ENCODE results near the gene MYH10.

The MYH10 gene

DNA sequence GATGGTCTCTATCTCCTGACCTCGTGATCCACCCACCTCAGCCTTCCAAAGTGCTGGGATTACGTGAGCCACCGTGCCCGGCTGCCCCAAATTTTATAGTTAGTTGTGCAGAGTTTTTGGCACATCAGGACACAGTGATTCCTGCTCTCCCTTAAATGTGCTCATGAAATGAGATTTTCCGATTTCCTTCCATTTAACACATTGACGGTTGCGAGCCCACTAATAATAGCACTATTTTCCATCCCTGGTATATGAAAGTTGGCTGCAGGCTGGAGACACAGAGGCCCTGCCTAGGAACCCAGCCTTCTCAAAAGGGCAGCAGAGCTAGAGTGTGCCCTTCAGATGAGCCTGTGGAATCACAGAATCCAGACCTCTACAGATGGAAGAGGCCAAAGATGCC, 17.4 kb upstream of the MYH10 start:
- no peak for DNase-seq

DNA sequence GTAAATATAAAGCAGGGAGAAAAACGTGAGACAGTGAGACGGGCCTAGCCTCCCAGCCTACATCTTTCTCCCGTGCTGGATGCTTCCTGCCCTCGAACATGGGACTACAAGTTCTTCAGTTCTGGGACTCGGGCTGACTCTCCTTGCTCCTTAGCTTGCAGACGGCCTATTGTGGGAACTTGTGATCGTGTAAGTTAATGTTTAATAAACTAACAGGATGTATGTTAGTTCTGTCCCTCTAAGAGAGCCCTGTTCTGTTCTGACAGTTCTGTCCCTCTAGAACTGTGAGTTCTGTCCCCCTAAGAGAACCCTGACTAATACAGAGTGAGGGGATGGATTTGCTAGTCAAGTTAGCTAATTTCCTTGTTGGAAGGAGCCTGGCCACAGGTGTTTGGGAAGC, 16.7 kb upstream of the MYH10 start:
- DNase-seq, result no peak

DNA sequence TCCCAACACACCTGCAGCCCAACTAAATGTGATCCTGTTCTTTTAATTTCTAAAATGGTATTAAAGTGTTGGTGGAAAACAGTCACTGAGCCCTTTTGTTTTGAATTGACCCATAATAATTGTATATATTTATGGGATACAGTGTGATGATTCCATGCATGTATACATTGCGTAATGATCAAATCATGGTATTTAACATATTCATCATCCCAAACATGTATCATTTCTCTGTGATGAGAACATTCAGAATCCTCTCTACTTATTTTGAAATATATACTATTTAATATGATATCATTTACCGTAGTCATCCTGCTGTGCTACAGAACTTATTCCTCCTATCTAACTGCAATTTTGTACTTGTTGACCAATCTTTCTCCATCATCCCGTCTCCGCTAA, 14.0 kb upstream of the MYH10 start:
- no peak for DNase-seq

DNA sequence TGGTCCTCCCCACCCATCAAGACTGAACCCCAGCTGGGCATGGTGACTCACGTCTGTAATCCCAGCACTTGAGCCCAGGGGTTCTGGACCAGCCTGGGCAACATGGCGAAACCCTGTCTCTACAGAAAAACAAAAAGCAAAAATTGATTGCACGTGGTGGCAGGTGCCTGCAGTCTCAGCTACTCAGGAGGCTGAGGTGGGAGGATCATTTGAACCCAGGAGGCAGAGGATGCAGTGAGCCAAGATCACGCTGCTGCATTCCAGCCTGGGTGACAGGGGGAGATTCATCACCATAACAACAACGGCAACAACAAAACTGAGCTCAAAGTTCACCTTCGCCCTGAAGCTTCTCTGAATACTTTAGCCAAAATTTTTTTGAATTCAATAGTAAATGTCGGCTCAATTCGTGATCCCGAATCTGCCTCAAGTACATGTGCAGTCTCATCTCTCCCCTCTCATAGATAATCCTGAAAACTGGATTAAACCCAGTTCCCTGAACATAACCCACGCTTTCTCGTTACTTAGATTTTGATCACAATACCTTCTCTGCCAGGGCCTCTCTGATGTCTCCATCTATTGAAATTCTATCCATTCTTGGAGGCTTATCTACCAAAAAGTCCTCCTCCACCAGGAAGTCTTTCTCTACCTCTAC, 13.5 kb upstream of the MYH10 start:
- no peak for DNase-seq

DNA sequence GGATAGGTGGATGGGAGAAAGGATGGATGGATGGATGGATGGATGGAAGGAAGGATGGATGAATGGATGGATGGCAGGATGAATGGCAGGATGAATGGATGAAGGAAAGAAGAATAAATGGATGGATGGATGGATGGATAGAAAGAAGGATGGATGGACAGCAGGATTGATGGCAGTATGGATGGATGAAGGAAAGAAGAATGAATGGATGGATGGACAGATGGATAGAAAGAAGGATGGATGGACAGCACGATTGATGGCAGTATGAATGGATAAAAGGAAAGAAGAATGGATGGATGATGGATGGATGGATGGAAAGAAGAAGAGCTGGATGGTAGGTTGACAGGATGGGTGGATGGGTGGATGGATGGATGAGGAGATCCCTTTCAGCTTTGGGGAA, 9.2 kb upstream of the MYH10 start:
- DNase-seq, result no peak

- DNase-seq, result no peak
Measured at GRCh38 chr17:8632061-8632460, 1.5 kb upstream of the MYH10 start.

GRCh38 chr17:8631554-8631877, 991 bp upstream of the MYH10 start:
- no peak for DNase-seq

DNA sequence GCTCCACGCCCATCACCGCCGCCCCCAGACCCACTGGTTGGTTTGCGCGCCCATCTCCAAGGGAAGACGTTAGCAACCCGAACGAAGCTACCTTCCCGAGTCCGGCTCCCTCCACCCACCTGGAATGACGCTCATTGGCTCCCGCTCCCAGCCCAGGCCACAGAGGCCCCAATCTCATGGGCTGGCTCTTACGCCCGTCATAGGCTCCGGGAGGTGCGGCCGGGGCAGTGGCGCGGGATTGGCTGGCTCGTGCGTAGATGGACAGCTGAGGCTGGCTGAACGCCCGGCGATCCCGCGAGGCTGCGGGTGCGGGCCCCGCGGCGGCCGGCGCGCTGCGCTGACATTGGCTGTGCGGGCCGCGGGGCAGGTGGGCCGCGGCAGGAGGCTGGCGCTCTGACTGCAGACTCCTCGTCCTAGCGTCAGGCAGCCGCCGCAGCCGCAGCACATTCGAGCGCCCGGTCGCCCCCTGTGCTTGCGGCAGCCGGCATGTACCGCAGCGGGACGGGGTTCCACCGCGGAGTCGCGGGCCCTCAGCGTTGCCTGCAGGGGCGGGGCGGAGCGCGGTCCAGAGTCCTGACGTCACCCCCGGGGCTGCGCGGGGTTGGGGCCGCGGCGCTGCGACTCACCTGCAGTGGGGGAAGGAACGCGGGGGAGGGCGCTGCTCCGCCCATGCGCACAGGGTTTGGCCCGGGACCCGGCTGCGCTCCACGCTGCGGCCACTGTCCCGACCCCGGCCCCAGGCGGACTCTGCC, 453 bp upstream of the MYH10 start:
- peak; percentile 96 for DNase-seq

DNA sequence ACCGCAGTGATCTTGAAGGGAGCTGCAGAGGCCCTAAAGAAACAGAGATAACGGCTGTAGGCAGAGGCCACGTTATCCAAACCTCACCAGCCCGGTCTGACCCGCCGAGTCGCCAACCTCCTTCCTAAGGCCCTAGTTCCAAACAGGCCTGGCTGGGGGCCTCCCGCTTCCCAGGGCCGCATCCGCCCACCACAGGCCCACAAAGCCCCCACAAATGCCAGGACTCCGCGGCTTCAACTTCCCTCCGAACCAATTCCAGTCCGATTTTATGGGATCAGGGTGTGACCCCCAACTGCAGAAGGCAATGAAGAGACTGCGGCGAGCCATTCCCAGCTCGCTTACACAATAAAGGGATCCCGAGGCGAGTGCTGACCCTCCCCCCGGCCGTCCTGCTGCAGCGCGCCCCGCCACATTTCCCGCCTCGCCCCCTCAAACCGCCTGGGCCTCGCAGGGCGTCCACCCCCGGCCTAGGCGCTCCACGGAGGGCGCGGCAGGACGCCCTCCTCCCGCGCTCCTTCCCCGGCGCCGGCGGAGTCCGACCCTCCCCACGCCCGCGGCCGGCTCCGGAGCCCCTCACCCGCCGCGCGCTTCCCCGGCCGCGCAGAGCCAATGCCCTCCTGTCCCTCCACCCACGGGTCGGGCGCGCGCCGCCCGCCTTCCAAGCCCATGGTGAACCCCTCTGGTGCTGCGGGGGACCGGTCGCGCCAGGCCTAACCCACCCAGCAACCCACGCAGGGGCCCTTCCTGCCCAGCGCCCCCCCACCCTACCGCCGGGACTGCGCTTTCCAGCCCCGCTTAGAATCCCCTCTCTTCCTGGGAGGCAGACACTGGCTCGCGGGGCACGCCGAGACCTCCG, 926 bp downstream of the MYH10 start:
- DNase-seq, result no peak

DNA sequence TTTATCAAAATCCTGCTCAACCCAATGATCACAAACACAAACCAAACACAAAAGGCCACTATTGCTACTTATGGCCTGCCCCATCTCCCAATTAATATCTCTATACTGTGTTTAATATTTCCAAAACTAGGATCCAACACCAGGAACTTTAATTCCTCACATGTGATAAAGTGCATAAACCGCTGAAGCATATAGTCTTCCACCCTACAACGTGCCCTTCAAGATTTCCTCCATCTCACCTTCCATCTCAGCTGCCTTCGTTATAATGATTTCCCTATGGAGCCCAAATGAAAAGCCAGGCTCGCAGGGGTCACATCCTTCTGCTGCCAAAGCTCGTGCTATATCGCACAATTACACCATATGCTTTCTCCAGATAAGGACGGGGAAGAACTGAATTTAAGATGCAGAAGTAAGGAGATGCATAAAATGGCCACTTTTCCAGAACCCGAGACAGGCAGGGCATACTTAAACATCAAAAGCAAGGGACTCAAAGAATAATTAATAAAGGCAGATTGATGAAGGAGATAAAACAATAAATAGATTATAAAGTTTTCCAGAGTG, 1.8 kb downstream of the MYH10 start:
- DNase-seq, result no peak

- no peak for DNase-seq
Measured at GRCh38 chr17:8628172-8628571, 2.4 kb downstream of the MYH10 start.

DNA sequence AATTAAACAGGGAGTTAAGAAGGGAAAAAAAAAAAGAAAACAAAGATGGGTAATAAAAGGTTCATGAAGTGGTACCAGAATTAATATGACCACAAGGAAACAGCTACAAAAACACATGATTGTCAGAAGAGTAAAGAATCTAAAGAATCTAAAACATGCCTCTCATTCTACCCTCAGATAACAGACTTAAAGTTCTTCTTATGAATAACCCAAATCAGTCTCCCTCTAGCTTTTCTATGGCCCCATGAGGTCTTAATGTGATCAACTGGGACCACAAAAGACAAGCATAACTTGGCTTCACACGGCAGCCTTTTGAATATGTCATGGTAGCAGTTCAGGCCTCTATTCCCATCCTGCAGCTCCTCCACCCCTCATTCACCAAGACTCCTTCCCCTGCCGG, 6.9 kb downstream of the MYH10 start:
- DNase-seq, result no peak

DNA sequence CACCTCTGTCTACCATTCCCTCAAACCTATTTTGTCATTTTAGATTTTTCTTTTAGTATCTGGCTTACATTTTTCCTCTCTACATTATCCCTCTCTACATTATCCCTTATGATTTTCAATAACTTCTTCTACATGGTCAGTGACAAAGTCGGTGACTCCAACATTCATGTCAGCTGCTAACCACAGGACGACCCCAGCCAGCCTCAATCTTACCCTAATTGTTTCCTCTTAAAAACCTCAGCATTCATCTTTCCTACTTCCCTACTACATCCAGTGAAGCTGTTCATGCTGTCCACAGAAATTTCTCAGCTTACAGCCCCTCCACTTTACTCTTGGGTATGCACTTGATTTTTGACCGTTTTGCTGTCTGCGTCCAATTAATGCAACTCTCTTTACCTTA, 8.3 kb downstream of the MYH10 start:
- no peak for DNase-seq

DNA sequence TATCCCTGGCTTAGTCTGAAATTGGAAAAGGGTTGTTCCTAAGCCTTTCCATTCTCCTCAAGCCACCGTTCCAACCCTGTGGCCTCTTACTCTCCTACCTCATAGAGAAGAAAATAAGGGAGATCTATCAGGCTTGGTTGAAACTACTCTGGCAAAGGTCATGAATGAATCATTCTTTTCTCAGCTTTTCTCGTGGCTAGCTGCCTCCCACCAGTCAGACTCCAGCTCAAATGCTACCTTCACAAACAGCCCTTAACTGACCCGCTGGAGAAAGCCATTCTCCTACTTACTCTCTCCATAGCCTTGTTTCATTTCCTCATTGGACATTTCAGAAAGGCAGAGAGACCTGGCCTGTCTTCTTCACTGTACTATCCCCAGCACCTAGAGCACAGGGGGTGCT, 8.9 kb downstream of the MYH10 start:
- peak; percentile 50 for DNase-seq

- DNase-seq, result no peak
Measured at GRCh38 chr17:8619294-8619693, 11.2 kb downstream of the MYH10 start.

GRCh38 chr17:8618825-8619224, 11.7 kb downstream of the MYH10 start:
- no peak for DNase-seq

- DNase-seq, result no peak
Measured at GRCh38 chr17:8614988-8615387, 15.5 kb downstream of the MYH10 start.

GRCh38 chr17:8611619-8612298, 18.8 kb downstream of the MYH10 start:
- no peak for DNase-seq

GRCh38 chr17:8611137-8611536, 19.4 kb downstream of the MYH10 start:
- no peak for DNase-seq

GRCh38 chr17:8610558-8610957, 20.0 kb downstream of the MYH10 start:
- no peak for DNase-seq

GRCh38 chr17:8609910-8610309, 20.6 kb downstream of the MYH10 start:
- DNase-seq, result no peak

- no peak for DNase-seq
Measured at GRCh38 chr17:8608001-8608400, 22.5 kb downstream of the MYH10 start.

- no peak for DNase-seq
Measured at GRCh38 chr17:8606401-8606800, 24.1 kb downstream of the MYH10 start.

Data from suppressor macrophage treated with lipopolysaccharide for 4 hours (primary cell).